HG02798 (cell line): ENCODE data around the gene OIT3.

Source experiments
- ATAC-seq: cut with Tn5 transposase; IDR thresholded peaks from one replicate; pipeline ENCODE4 v1.9.1; 2021; ENCODE audit warnings: mild to moderate bottlenecking; ENCODE audit not compliant: unreplicated experiment, poor library complexity

The OIT3 gene

GRCh38 chr10:72946963-72947362 is 53.4 kb downstream of the OIT3 start:
- ATAC-seq = no peak

- ATAC-seq = no peak
These were observed 55.2 kb downstream of the OIT3 start for GRCh38 chr10:72948762-72949161.

GRCh38 chr10:72951760-72952159 is 58.2 kb downstream of the OIT3 start:
- ATAC-seq = no peak

GRCh38 chr10:72952189-72952588 is 58.6 kb downstream of the OIT3 start:
- ATAC-seq = no peak

GRCh38 chr10:72952642-72953158 is 59.2 kb downstream of the OIT3 start:
- ATAC-seq = no peak

- ATAC-seq = no peak
These were observed 60.1 kb downstream of the OIT3 start for GRCh38 chr10:72953687-72954086.

GRCh38 chr10:72954230-72954595 is 60.7 kb downstream of the OIT3 start:
- no peak for ATAC-seq

- ATAC-seq = no peak
These were observed 61.3 kb downstream of the OIT3 start, which contains the start of gene PLA2G12B for GRCh38 chr10:72954596-72955554. Gene PLA2G12B (minus strand): TSS chr10:72954806. CDS start chr10:72954685, 121 bp downstream.

- no peak for ATAC-seq
These were observed 62.5 kb downstream of the OIT3 start for GRCh38 chr10:72956001-72956400.

- no peak for ATAC-seq
These were observed 83.3 kb downstream of the OIT3 start for GRCh38 chr10:72976886-72977285.

- ATAC-seq = no peak
These were observed 86.2 kb downstream of the OIT3 start for GRCh38 chr10:72979709-72980108.

- ATAC-seq = no peak
These were observed 86.8 kb downstream of the OIT3 start for GRCh38 chr10:72980348-72980747.

- no peak for ATAC-seq
These were observed 87.7 kb downstream of the OIT3 start for GRCh38 chr10:72981028-72981881.

GRCh38 chr10:72981882-72982529 is 88.5 kb downstream of the OIT3 start:
- no peak for ATAC-seq
